Measurements from ENCODE around the gene SLC35G6.

GRCh38 chr17:7437950-7438614, 43.2 kb upstream of the SLC35G6 start:
- no peak for TF ChIP-seq RAD21 (IDR thresholded peaks at IDR 0.05)
- no peak for TF ChIP-seq TAF1 (conservative IDR thresholded peaks at IDR 0.05)
- no peak for TF ChIP-seq CTCF (IDR thresholded peaks at IDR 0.05; ENCODE audit: low read depth, low read length, missing input control)
- TF ChIP-seq REST (IDR thresholded peaks at IDR 0.05): no peak
- no peak for TF ChIP-seq YY1 (IDR thresholded peaks at IDR 0.05)

Measured in liver (tissue), 3 donors.